SH-SY5Y (cell line): ENCODE measurements around the gene FMNL2.

Source experiments
- GATA2 ChIP-seq: IDR thresholded peaks from 2 replicates; pipeline ENCODE4 v1.6.1; 2011; ENCODE audit warnings: mild to moderate bottlenecking, low read depth, low read length
- GATA3 ChIP-seq: IDR thresholded peaks from 2 replicates; pipeline ENCODE4 v1.6.1; 2011; ENCODE audit warnings: low read depth, mild to moderate bottlenecking, low read length, moderate library complexity

DNA sequence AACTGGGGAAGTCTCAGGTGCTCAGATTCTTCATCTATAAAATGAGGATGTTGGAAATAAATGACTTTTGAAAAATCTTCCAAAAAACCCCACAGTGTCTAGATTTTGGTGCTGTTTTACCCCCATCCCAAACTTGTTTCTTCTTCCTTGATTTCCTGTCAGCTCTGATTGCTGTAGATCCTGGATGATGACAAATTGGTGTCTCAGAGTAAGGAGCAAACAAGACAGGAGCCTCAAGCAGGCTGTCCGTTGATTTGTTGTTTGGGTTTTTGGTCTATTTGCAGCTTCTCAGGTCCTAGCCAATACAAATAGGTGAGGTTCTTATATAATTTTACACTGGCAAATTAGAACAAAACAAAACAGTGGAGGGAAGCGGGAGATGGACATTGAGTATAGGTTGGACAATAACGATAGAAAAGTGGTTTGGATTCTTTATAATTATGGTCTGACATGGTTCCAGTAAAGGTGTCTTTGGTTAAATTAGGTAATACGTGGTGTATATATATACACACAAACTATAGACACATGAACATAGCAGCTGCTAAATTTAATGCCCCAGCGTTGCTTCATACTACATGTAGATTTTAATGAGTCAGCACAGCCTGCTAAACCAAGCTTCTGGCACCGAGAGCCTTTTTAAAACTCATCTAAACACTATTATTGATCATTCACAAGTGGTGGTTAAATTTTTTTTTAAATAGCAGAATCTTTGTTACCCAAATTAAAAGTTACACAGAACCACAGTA lies 142.5 kb downstream of the FMNL2 start:
- TF ChIP-seq GATA3 (no peak), GATA2 (no peak)
